Thyroid gland (tissue), 4 donors: Measurements from ENCODE around the gene PLXND1. TPM values are rescaled to one million over a fixed set of nuclear protein-coding genes. Genes with fewer than 3 reads are reported as not detected.

ENCODE experiments used
- DNase-seq, 2 donors: peaks; one replicate each; pipeline ENCODE4 v3.0.0-alpha.2; 2019
- H3K27ac ChIP-seq, 3 donors: fragments of 200-600 bp; sonication (generic); 1 replicate in 2 of 3; 2 replicates in 1 of 3; pipeline ENCODE4 v1.5.1; 2016 to 2019; ENCODE audit warnings: mild to moderate bottlenecking in 1 of 3, moderate library complexity in 1 of 3
- H3K27me3 ChIP-seq: fragments of 200-600 bp; sonication (generic); one replicate; pipeline ENCODE4 v1.5.1; 2019
- H3K36me3 ChIP-seq, 2 donors: fragments of 200-600 bp; sonication (generic); one replicate each; pipeline ENCODE4 v1.5.1; 2016 to 2019
- H3K4me1 ChIP-seq, 2 donors: fragments of 200-600 bp; sonication (generic); one replicate each; pipeline ENCODE4 v1.5.1; 2017 to 2019
- H3K4me3 ChIP-seq, 3 donors: fragments of 200-600 bp; sonication (generic); replicated peaks in 1 of 3; 1 replicate in 2 of 3; 2 replicates in 1 of 3; pipeline ENCODE4 v1.5.1; 2016; ENCODE audit warnings: mild to moderate bottlenecking in 1 of 3
- H3K9me3 ChIP-seq: fragments of 200-600 bp; sonication (generic); one replicate; pipeline ENCODE4 v1.5.1; 2017
- POLR2A ChIP-seq, 2 donors: fragments of 450-650 bp; IDR thresholded peaks; one replicate each; pipeline ENCODE4 v1.6.1; 2017; ENCODE audit warnings: antibody characterized with exemption in 2 of 2, mild to moderate bottlenecking in 2 of 2, moderate library complexity in 1 of 2
- WGBS, 2 donors: methylation state at CpG; one replicate each; pipeline ENCODE4 v1.1.5; 2017; 5-methylcytosine and 5-hydroxymethylcytosine counted together
- intact Hi-C: fragments of 100-400 bp; cut with DNase I; formaldehyde crosslinking; loops from one replicate; pipeline ENCODE4 v1.15.1; 2023
- total RNA-seq, 4 donors: library from RNA; depleted of rRNA; stranded (reverse); fragments of >200 nt; gene quantifications; one replicate each; pipeline ENCODE4 v1.2.3, GENCODE V29; 2016
- TF ChIP-seq, protein P1 (sequence below), 6 experiments: fragments of 200-600 bp in 3 of 6; fragments of 450-650 bp in 3 of 6; sonication (generic) in 3 of 6; IDR thresholded peaks; one replicate each; pipeline ENCODE4 v1.5.1; 2016 to 2019; ENCODE audit warnings: antibody characterized with exemption in 6 of 6, mild to moderate bottlenecking in 2 of 6, inconsistent platforms in 1 of 6, moderate library complexity in 1 of 6

Gene PLXND1
- total RNA-seq, 4 donors from 2014 or later, result 50.7 to 69.8 (median 60.8) TPM

- Histone ChIP-seq H3K27ac (peak overlapping the region in 2 of 3 donors; percentile 51 to 52), H3K27me3 (no peaks in the 10 kb centered on the region), H3K36me3 (no peaks in the 10 kb centered on the region), H3K9me3 (no peaks in the 10 kb centered on the region), H3K4me1 (peaks cover 6 to 60% of the 10 kb centered on the region in 2 donors), H3K4me3 (no peak overlapping the region)
- intact Hi-C loops, result no loop called here
- TF ChIP-seq, protein P1, sequence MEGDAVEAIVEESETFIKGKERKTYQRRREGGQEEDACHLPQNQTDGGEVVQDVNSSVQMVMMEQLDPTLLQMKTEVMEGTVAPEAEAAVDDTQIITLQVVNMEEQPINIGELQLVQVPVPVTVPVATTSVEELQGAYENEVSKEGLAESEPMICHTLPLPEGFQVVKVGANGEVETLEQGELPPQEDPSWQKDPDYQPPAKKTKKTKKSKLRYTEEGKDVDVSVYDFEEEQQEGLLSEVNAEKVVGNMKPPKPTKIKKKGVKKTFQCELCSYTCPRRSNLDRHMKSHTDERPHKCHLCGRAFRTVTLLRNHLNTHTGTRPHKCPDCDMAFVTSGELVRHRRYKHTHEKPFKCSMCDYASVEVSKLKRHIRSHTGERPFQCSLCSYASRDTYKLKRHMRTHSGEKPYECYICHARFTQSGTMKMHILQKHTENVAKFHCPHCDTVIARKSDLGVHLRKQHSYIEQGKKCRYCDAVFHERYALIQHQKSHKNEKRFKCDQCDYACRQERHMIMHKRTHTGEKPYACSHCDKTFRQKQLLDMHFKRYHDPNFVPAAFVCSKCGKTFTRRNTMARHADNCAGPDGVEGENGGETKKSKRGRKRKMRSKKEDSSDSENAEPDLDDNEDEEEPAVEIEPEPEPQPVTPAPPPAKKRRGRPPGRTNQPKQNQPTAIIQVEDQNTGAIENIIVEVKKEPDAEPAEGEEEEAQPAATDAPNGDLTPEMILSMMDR (IDR thresholded peaks at IDR 0.05), result no peak
- TF ChIP-seq POLR2A (IDR thresholded peaks at IDR 0.05), result no peak
- DNase-seq, result no peak
- WGBS, 2 donors, result 57 to 68% methylated on average over 5 to 7 of the region's 8 CpGs
These were observed 9.3 kb upstream of the PLXND1 start for GRCh38 chr3:129615751-129616281.

DNA sequence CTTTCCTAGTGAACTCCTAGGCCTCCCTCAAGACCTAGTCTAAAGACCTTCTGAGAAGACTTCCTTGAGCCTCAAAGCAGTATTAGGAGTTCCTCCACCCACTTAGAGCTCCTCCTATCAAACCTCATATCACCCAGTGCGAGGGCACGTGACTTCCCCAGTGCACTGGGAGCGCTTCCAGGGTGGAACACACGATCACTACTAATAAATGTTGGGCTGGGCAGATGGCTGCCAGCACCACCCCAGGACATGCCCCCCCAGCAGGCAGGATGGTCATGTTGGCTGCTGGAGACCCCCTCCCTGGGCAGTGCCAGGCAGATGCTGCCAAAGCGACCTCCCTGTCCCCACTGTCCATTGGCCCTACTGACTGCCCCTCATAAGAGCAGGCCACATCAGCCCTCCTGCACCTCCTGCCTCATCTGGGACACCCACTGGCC, 8.5 kb upstream of the PLXND1 start:
- H3K4me3 ChIP-seq, result no peak overlapping the region
- peak overlapping the region in 2 of 3 donors; percentile 51 to 52 for H3K27ac ChIP-seq
- no peaks in the 10 kb centered on the region for H3K36me3 ChIP-seq
- intact Hi-C loops, result no loop called here
- peaks cover 6 to 63% of the 10 kb centered on the region in 2 donors for H3K4me1 ChIP-seq
- 54 to 70% methylated on average over 4 to 5 of the region's 5 CpGs for WGBS, 2 donors
- TF ChIP-seq, protein P1 (IDR thresholded peaks at IDR 0.05), result no peak
- TF ChIP-seq POLR2A (IDR thresholded peaks at IDR 0.05), result peak in 1 of 2 donors; percentile 20
- DNase-seq, result no peak
- H3K27me3 ChIP-seq, result no peaks in the 10 kb centered on the region
- H3K9me3 ChIP-seq, result no peaks in the 10 kb centered on the region

DNA sequence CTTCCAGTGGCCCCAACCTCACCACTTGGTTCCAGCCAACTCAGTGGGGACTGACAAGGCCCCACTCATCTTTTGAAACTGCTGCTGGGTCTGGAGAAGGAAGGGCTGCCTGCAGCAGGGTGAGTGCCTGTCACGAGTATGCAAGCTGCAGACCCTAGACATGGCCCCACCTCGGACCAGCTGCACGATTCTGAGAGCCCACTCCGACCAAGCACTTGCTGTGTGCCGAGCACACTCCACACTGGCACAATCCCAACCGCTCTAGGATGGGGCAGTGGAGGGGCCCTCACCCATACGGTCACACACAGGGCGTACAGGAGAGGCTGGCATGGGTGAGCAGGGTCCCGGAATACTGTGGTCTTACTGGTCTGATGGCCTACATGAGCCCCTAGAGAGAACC, 8.0 kb upstream of the PLXND1 start:
- Histone ChIP-seq H3K36me3 (no peaks in the 10 kb centered on the region), H3K4me3 (no peak overlapping the region), H3K27ac (peak overlapping the region in 1 of 3 donors; percentile 51), H3K27me3 (no peaks in the 10 kb centered on the region), H3K9me3 (no peaks in the 10 kb centered on the region), H3K4me1 (peaks cover 7 to 62% of the 10 kb centered on the region in 2 donors)
- WGBS, 2 donors, result 62 to 72% methylated on average over 9 of the region's 9 CpGs
- no peak for TF ChIP-seq POLR2A (IDR thresholded peaks at IDR 0.05)
- TF ChIP-seq, protein P1 (IDR thresholded peaks at IDR 0.05), result no peak
- DNase-seq, result no peak
- intact Hi-C loops, result no loop called here

DNA sequence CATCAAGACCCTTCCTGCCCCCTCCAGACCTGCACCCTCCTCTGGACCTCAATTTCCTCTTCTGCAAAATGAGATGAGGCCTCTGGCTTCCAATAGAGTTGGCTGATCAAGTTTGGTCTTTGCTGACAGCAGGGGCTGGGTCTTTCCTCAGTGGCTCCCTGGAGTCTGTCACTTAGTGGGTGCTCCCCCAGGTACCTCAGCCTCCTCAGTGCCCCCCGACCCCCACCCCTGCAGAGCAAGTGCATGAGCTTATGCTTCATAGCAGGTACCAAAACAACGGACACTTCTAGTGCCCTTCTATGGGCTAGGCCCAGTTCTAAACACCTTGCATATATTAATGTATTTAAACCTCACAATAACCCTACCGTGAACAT, 6.9 kb upstream of the PLXND1 start:
- intact Hi-C loops, result no loop called here
- Histone ChIP-seq H3K4me1 (peaks cover 13 to 64% of the 10 kb centered on the region in 2 donors), H3K36me3 (no peaks in the 10 kb centered on the region), H3K4me3 (no peak overlapping the region), H3K9me3 (no peaks in the 10 kb centered on the region), H3K27ac (no peak overlapping the region), H3K27me3 (no peaks in the 10 kb centered on the region)
- 84 to 86% methylated on average over 3 of the region's 3 CpGs for WGBS, 2 donors
- TF ChIP-seq, protein P1 (IDR thresholded peaks at IDR 0.05), result no peak
- TF ChIP-seq POLR2A (IDR thresholded peaks at IDR 0.05), result no peak
- no peak for DNase-seq

DNA sequence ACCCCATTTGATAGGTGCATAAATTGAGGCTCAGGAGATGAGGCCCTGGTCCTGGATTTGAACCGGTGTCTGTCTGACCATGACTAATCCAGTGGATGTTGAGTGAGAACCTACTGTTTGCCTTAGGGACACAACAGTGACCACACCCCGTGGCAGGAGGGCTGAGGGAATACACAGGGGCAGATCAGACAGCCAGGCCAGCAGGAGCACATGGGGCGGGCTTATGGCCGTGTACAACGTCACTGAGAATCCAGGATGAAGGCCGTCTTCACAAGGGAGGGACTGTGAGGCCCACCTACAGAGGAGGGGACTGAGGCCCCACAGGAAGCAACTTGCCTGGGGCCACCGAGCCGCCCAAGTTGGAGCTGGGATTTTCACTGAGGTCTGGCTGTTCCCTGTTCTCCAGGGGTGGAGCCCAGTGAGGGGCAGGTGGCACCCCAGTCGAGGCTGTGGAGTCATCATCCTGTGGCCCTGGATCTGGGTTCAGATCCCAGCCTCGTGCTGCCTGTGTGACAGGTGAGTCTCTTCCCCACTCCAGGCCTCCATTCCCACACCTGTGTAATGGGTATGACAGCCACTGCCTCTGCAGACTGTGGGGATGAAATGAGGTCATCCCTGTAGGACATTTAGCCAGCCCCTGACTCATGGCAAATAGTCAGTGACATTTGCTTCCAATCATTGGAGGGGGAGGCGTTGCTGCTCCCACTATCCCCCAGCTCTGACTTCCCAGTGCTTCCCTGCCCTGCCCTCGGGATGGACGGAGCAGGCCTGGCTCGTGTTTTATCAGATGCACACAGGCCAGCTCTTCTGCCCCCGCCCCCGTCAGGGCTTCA, 6.3 kb upstream of the PLXND1 start:
- Histone ChIP-seq H3K9me3 (no peaks in the 10 kb centered on the region), H3K4me3 (no peak overlapping the region), H3K36me3 (no peaks in the 10 kb centered on the region), H3K4me1 (peaks cover 13 to 70% of the 10 kb centered on the region in 2 donors), H3K27ac (peak overlapping the region in 2 of 3 donors; percentile 44 to 51), H3K27me3 (no peaks in the 10 kb centered on the region)
- intact Hi-C loops, result no loop called here
- no peak for DNase-seq
- WGBS, 2 donors, result 74 to 83% methylated on average over 12 to 16 of the region's 16 CpGs
- TF ChIP-seq, protein P1 (IDR thresholded peaks at IDR 0.05), result no peak
- TF ChIP-seq POLR2A (IDR thresholded peaks at IDR 0.05), result no peak
